Peyer's patch (tissue), 4 donors: ENCODE results near the gene HNRNPLL.

ENCODE experiments used
- POLR2A ChIP-seq, 2 donors: fragments of 450-650 bp; IDR thresholded peaks; one replicate each; pipeline ENCODE4 v1.5.1; 2017; ENCODE audit warnings: antibody characterized with exemption in 2 of 2, mild to moderate bottlenecking in 2 of 2, moderate library complexity in 2 of 2
- TF ChIP-seq, protein P1 (sequence below), 6 experiments: fragments of 450-650 bp in 4 of 6; fragments of 200-600 bp in 2 of 6; sonication (generic) in 1 of 6; IDR thresholded peaks; one replicate each; pipeline ENCODE4 v1.5.1; 2017 to 2019; ENCODE audit warnings: antibody characterized with exemption in 6 of 6, mild to moderate bottlenecking in 3 of 6, moderate library complexity in 1 of 6

DNA sequence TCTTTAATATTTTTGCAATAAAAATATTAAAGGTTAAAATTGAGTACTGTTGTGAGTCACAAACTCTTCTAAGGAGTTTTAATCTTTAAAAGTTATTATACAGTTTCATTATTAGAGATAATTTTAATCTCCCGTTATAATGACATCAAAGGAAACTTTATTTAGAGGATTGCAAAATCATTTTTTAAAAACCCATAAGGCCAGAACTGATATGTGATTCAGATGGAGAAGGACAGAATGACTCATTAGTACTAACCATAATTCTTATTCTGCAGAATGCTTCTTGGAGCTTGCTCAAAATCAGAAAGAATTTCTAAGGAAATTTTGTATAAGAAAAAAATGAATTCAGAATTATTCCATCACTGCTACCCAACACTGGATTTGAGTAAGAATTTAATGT is 12.5 kb upstream of the HNRNPLL start:
- TF ChIP-seq, protein P1, sequence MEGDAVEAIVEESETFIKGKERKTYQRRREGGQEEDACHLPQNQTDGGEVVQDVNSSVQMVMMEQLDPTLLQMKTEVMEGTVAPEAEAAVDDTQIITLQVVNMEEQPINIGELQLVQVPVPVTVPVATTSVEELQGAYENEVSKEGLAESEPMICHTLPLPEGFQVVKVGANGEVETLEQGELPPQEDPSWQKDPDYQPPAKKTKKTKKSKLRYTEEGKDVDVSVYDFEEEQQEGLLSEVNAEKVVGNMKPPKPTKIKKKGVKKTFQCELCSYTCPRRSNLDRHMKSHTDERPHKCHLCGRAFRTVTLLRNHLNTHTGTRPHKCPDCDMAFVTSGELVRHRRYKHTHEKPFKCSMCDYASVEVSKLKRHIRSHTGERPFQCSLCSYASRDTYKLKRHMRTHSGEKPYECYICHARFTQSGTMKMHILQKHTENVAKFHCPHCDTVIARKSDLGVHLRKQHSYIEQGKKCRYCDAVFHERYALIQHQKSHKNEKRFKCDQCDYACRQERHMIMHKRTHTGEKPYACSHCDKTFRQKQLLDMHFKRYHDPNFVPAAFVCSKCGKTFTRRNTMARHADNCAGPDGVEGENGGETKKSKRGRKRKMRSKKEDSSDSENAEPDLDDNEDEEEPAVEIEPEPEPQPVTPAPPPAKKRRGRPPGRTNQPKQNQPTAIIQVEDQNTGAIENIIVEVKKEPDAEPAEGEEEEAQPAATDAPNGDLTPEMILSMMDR (IDR thresholded peaks at IDR 0.05) = no peak
- TF ChIP-seq POLR2A (IDR thresholded peaks at IDR 0.05) = no peak
